HG03439 (cell line): ENCODE results near the gene KDM4B.

Experiments
- ATAC-seq: cut with Tn5 transposase; IDR thresholded peaks from one replicate; pipeline ENCODE4 v1.9.1; 2021; ENCODE audit warnings: mild to moderate bottlenecking, moderate library complexity; ENCODE audit not compliant: unreplicated experiment

The KDM4B gene

GRCh38 chr19:5085566-5085965 is 116.7 kb downstream of the KDM4B start:
- no peak for ATAC-seq

GRCh38 chr19:5086230-5086629 is 117.3 kb downstream of the KDM4B start:
- ATAC-seq = no peak

- ATAC-seq = no peak
These were observed 118.0 kb downstream of the KDM4B start for GRCh38 chr19:5086725-5087439.

DNA sequence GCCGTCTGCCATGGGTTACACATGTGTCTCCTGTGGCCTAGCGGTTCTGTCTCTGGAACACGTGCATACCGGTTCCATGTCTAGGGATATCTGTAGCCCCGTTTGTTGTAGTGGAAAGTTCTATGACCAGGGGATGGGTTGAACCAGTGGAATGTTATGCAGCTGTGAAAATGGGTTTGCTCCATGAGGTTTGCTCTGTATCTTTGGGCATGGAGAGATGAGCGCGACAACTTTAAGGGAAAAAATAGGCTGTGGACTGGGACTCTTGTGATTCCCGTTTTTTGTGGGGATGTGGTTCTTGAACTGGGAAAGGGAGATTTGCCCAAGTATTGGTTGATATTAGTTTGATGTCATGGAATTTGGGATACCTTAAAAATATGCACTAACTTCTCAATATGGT is 120.4 kb downstream of the KDM4B start:
- no peak for ATAC-seq

DNA sequence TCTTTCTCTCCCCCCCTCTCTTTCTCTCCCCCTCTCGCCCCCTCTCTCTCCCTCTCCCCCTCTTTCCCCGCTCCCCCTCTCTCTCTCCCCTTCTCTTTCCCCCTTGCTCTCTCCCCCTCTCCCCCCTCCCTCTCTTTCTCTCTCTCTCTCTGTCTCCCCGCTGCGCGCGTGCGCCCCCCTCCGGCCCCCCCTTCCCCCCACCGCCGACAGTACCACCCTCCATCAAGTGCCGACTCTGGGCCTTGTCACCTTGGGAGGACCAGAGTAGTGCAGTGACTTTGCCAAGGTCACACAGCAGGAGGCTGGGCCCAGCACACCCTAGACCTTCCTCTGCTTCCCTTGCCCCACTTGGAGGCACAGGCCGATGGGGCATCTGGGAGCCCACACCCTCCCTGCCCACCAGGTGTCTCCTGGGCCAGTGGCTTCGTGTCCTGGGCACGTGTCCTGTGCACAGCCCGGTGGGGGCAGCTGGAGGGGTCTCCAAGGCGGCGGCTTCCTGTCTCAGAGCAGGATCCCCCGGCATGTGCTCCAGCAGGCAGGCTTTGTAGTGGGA is 121.6 kb downstream of the KDM4B start:
- no peak for ATAC-seq

DNA sequence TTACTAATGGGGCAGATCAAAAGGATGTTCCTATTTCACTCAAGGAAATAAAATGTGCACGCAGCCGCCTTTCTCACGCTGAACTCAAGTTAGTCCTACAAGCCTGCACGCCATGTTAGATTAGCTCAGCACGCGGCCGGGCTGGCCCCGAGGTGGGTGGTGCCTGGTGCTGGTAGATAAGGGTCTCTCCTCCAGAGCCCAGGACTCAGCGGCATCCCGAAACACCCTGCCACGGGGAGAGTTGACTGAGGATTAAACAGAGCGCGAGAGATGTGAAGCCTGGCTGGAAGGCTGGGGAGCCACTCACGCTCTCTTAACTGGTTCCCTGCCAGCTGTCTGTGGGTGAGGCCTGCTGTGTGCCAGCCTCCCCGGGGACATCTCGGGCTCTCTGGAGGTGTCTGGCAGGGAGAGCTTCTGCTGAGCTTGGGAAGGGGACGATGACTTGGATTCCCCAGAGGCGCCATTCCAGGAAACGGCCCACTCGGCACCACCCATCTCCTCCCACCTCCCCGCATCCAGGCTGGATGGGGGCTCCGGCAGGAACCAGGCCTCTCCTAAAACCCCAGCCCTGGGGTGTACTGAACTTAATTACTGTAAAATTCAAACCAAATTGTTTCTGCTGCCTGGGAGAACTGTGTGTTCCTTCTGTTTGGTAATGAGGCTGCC is 122.2 kb downstream of the KDM4B start:
- no peak for ATAC-seq

DNA sequence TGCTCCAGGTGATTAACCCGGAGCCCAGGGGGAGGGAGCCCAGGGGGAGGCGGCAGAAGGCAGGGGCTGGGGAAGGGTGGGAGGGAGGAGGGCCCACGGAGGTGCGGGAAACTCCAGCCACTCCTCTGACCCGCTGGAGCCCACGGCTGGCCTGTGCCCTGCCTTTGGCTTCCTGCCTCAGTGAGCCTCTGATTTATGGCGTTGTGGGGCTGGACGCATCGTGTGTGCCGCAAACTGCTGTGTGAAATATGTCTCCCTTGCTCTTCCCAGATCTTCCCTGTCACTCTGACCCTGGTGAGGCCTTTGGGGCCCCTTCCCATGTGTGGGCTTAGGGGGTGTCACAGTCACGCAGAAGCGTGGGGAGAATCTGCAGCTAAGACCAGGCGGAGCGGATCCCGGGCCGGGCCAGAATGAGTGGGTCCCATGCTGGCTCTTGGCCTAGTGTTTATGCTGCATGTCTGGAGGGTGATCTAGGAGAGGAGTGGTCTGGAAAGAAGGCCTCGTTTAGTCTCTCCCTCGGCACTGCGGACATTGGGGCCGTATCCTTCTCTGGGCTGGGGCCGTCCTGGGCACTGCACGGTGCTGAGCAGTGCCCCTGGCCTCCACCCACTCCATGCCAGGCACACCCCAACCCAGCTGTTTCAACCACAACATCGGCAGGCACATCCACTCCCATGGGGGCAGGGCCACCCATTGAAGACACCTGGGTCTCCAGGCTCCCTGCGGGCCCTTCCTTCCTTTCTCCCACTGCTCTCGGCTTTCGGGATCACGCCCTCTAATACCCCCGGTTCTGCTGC is 123.0 kb downstream of the KDM4B start:
- ATAC-seq = no peak

- no peak for ATAC-seq
These were observed 123.5 kb downstream of the KDM4B start for GRCh38 chr19:5092481-5092843.

DNA sequence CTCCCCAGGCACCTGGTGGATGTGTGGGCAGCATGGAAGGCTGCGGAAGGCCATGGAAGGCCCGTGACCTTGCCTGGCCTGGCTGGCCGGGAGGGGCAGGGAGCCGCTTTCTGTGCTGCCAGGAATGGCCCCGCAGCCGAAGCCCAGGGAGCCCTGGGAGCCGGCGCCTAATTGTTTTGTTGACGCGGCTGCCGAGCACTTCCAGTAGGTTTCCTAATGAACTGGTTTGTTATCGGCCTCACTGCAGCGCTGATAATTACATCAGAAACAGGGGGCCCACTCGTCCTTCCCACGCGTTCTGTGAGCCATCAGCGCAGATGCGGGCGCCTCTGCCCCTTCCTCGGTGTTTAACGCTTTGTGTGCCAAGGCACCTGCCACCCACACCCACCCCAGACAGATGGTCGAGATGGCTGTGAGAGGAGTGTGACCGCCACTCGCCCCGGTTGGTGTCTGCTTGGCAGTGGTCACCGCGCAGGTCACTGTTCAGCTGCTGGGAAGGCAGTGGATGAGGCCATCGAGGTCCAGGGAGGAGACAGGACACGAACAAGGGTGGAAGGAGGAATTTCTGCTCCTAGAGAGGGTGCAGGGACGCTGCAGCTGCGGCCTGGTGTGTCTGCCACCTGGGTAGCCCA is 124.5 kb downstream of the KDM4B start:
- ATAC-seq = no peak

DNA sequence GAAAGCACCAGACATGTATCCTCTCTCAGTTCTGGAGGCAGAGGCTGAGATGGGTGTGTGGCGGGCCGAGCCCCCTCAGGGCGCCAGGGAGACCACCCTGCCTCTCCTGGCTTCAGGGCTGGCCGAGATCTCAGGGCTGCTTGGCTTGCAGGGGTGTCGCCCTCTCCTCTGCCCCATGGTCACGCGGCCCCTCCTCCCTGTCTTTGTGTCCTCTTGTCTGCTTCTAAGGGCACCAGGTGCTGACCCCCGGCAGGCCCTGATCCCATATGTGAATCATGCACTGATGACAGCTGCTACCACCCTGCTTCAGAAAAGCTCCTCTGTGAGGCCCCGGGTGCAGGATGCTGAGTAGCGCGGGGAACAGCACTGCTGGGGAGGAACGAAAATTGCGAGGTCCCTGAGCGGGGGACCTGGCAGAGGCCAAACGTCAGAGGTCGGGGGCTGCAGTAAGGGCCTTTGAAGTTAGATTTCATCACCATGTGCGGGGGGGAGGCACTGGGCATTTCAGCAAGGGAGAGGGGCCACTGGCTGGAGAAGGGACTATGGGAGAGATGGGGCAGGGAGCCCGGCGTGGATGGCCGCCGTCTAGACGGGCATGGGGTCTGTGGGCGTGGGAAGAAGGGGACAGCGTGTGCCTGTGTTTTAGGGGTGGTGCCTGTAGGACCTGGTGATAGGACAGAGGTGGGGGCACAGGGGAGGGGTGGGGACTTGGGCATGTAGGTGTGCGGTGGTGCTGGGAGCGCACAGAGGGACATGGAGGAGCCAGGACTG is 125.2 kb downstream of the KDM4B start:
- no peak for ATAC-seq

GRCh38 chr19:5094768-5095567 is 126.1 kb downstream of the KDM4B start:
- no peak for ATAC-seq

DNA sequence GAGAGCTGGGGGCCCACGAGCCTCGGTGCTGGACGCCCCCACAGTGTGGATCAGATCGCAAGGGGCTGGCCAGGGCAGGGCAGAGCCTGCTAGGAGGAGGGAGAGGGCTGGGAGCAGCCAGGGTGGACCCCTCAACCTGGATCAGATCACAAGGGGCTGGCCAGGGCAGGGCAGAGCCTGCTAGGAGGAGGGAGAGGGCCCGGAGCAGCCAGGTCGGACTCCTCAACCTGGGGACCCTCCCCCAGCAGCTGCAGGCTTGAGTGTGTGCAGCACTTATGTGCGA is 126.6 kb downstream of the KDM4B start:
- ATAC-seq = no peak

DNA sequence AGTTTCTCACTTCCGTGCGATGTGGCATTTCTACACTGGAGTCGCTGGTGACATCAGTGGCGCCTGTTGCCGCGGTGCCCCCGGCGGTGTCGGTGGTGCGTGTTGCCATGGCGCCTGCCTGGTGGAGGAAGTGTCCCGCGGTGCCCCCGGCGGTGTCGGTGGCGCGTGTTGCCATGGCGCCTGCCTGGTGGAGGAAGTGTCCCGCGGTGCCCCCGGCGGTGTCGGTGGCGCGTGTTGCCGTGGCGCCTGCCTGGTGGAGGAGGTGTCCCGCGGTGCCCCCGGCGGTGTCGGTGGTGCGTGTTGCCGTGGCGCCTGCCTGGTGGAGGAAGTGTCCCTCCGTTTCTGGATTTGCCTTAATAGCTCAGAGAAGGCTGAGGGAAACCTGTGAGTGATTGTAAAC is 127.6 kb downstream of the KDM4B start:
- no peak for ATAC-seq

DNA sequence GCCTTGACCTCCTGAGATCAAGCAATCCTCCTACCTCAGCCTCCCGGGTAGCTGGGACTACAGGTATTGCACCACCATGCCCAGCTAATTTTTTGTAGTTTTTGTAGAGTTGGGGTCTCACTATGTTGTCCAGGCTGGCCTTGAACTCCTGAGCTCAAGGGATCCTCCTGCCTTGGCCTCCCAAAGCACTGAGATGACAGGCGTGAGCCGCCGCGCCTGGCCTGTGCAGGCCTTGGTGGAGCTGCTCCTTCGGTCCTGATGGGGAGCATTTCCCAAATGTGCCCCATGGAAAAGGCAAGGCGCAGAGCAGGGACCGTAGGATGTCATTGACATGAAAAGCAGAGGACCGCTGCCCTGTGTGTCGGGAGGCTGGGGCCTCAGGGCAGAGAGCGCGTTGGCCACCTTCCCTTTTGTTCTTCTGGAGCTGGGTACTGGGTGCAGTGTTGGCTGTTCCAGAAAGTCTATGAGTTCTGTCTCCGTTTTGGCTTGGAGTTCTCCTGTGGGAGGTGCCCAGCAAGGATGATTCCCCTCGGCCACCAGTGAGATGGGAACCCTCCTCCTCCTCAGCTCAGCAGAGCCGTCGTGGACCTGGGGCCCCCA is 128.5 kb downstream of the KDM4B start:
- ATAC-seq = no peak

- no peak for ATAC-seq
These were observed 129.2 kb downstream of the KDM4B start for GRCh38 chr19:5097959-5098623.

DNA sequence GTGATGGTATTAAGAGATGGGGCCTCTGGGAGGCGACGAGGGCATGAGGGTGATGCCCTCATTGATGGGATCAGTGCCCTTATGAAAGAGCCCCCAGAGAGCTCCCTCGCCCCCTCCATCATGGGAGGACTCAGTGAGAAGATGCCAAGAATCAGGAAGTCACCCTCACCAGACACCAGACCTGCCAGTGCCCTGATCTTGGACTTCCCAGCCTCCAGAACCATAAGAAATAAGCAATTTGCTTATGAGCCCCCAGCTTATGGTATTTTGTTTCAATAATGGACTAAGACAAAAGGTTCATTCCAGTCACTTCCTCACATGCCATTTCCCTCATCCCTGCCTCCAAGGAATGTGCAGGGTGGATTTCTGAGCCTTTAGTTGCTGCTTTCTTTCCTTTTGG is 129.7 kb downstream of the KDM4B start:
- ATAC-seq = no peak

DNA sequence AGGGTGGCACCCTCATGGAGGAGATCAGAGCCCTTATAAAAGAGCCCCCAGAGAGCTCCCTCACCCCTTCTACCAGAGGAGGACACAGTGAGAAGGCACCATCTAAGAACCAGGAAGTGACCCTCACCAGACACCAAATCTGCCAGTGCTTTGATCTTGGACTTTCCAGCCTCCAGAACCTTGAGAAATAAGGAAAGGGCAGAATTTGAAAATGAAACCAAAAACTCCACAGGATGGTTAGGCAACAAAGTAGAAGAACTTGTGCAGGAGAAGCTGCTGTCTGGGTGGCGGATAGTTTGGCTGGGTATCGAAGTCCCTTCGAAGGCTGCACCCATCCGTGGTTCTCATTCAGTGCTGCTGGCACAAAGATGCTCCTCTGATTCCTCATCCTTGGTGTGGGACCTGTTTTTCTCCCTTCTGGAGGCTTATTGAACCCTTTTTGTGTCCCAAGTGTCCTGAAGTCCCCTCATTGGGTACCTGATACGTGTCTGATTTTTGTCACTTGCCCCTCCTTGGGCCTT is 130.8 kb downstream of the KDM4B start:
- ATAC-seq = no peak

DNA sequence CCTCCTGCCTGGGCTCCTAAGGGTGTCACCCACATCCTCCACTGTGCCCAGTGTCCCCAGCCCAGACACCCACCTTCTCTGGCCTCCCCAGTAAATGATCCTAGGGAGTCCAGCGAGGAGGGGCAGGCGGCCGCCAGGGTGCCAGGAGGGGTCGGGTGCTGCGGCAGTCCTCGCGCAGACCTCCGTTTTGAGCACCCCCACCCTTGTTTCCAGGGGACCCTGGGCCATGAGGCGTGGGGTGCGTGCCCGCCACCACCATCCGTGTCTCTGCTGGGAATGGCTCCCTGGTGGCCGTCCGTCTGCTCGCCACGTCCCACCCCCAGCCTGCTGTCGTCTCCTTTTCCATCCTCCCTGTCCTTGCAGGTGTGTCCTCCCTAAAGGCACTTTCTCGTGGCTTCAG is 133.0 kb downstream of the KDM4B start:
- ATAC-seq = no peak

DNA sequence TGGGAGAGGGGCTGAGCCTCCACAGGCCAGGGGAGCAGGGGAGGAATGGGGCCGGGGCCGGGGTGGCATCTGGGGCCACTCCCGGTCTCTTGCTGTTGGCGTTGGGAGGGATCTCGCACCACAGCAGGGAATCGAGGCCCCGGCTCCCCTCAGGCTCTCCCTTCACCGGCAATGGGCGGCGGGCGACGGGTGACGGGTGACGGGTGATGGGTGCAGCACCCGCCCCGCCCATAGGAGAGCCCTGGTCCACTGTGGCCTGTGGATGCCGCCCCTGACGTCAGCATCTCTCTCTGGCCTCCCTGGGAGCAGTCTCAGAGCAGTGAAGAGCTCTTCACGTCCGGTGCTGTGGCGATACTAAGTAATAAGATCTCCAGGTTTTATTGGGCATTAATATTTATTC is 133.6 kb downstream of the KDM4B start:
- no peak for ATAC-seq
